HepG2 (cell line): ENCODE data around the gene ZNF234. TPM values are rescaled to one million over a fixed set of nuclear protein-coding genes. Genes with fewer than 3 reads are reported as not detected.
A peak's percentile ranks its signal among the peaks of the same experiment; 100 is the strongest.

Experiments
- ATM ChIP-seq: fragments of 450-650 bp; IDR thresholded peaks from 2 replicates; pipeline ENCODE4 v1.7.1; 2017; ENCODE audit warnings: mild to moderate bottlenecking, borderline replicate concordance
- IKZF4 ChIP-seq: sonication (generic); formaldehyde crosslinking; IDR thresholded peaks from 2 replicates; pipeline ENCODE4 v1.5.1; 2020; ENCODE audit warnings: borderline replicate concordance, mild to moderate bottlenecking, low read depth, missing genetic modification reagents; ENCODE audit errors: not compliant biosample characterization
- JARID2 ChIP-seq: sonication (generic); formaldehyde crosslinking; IDR thresholded peaks from 2 replicates; pipeline ENCODE4 v1.8.1; 2023; ENCODE audit warnings: missing genetic modification reagents, inconsistent platforms; ENCODE audit not compliant: insufficient replicate concordance
- KAT2B ChIP-seq: fragments of 150-350 bp; IDR thresholded peaks from 2 replicates; pipeline ENCODE4 v1.6.1; 2014; ENCODE audit warnings: low read depth, low read length, borderline replicate concordance
- KLF6 ChIP-seq: IDR thresholded peaks from 2 replicates; pipeline ENCODE4 v1.8.0; 2016; ENCODE audit warnings: missing biosample characterization, missing genetic modification reagents
- KMT2A ChIP-seq: sonication (generic); formaldehyde crosslinking; IDR thresholded peaks from 2 replicates; pipeline ENCODE4 v1.4.0; 2020; ENCODE audit warnings: missing genetic modification reagents
- MIXL1 ChIP-seq: IDR thresholded peaks from 2 replicates; pipeline ENCODE4 v1.6.1; 2016
- STAT5B ChIP-seq: sonication (generic); formaldehyde crosslinking; IDR thresholded peaks from 2 replicates; pipeline ENCODE4 v1.4.0; 2020; ENCODE audit warnings: missing genetic modification reagents
- TOPORS ChIP-seq: sonication (generic); formaldehyde crosslinking; IDR thresholded peaks from 2 replicates; pipeline ENCODE4 v1.8.0; 2023; ENCODE audit warnings: mild to moderate bottlenecking, missing genetic modification reagents
- ZBTB38 ChIP-seq: sonication (generic); formaldehyde crosslinking; IDR thresholded peaks from 2 replicates; pipeline ENCODE4 v1.5.1; 2020; ENCODE audit warnings: mild to moderate bottlenecking, missing genetic modification reagents
- ZMAT3 ChIP-seq: sonication (generic); formaldehyde crosslinking; conservative IDR thresholded peaks from 2 replicates; pipeline ENCODE4 v1.7.0; 2021; ENCODE audit warnings: missing genetic modification reagents
- ZNF446 ChIP-seq: sonication (generic); formaldehyde crosslinking; IDR thresholded peaks from 2 replicates; pipeline ENCODE4 v1.5.0; 2020; ENCODE audit warnings: mild to moderate bottlenecking, missing genetic modification reagents
- ZNF572 ChIP-seq: sonication (generic); formaldehyde crosslinking; IDR thresholded peaks from 2 replicates; pipeline ENCODE4 v1.5.1; 2020; ENCODE audit warnings: mild to moderate bottlenecking, missing genetic modification reagents
- ZNF720 ChIP-seq: sonication (generic); formaldehyde crosslinking; IDR thresholded peaks from 2 replicates; pipeline ENCODE4 v1.4.0; 2020; ENCODE audit warnings: missing genetic modification reagents
- ZNF891 ChIP-seq: sonication (generic); formaldehyde crosslinking; IDR thresholded peaks from 2 replicates; pipeline ENCODE4 v1.5.0; 2020; ENCODE audit warnings: mild to moderate bottlenecking, missing genetic modification reagents
- polyA plus RNA-seq, 8 experiments: library from polyadenylated mRNA; depleted of rRNA in 3 of 8; stranded (reverse) in 7 of 8; unstranded in 1 of 8; fragments of >200 nt; fragmentation: Illumina TruSeq in 4 of 8; extraction: Trizol in 4 of 8; gene quantifications; 2 replicates each; pipeline versions ENCODE4 v1.2.1 to v1.2.3, GENCODE V29; 2011 to 2016; ENCODE audit warnings: low read depth in 4 of 8, missing spikeins in 1 of 8, mixed read lengths in 1 of 8; ENCODE audit not compliant: insufficient read depth in 1 of 8
- total RNA-seq, 5 experiments: library from RNA; depleted of rRNA; stranded (reverse); fragments of >200 nt; fragmentation: Illumina TruSeq; extraction: Trizol; gene quantifications; 2 replicates each; pipeline ENCODE4 v1.2.3, GENCODE V29; 2016; ENCODE audit warnings: low read depth in 1 of 5
- TF ChIP-seq, protein P1 (sequence below): sonication (generic); formaldehyde crosslinking; IDR thresholded peaks from 2 replicates; pipeline ENCODE4 v1.4.0; 2020; ENCODE audit warnings: missing genetic modification reagents, mild to moderate bottlenecking, borderline replicate concordance
- TF ChIP-seq, protein P2 (sequence below): sonication (generic); formaldehyde crosslinking; IDR thresholded peaks from 2 replicates; pipeline ENCODE4 v1.4.0; 2020; ENCODE audit warnings: mild to moderate bottlenecking, missing genetic modification reagents
- TF ChIP-seq, protein P3 (sequence below): sonication (generic); formaldehyde crosslinking; IDR thresholded peaks from 2 replicates; pipeline ENCODE4 v1.5.1; 2020; ENCODE audit warnings: missing genetic modification reagents, mild to moderate bottlenecking, borderline replicate concordance
- TF ChIP-seq, protein P4 (sequence below): sonication (generic); formaldehyde crosslinking; IDR thresholded peaks from 2 replicates; pipeline ENCODE4 v1.4.0; 2020; ENCODE audit warnings: missing genetic modification reagents
- TF ChIP-seq, protein P5 (sequence below): sonication (generic); formaldehyde crosslinking; IDR thresholded peaks from 2 replicates; pipeline ENCODE4 v1.8.0; 2022; ENCODE audit warnings: mild to moderate bottlenecking, missing genetic modification reagents; ENCODE audit not compliant: insufficient replicate concordance

Gene ZNF234
- total and polyA plus RNA-seq, 2 of the 13 experiments (the other 11 are each of a cell fraction or from before 2014, with no cell fraction given) = 3.5 to 11.2 TPM

DNA sequence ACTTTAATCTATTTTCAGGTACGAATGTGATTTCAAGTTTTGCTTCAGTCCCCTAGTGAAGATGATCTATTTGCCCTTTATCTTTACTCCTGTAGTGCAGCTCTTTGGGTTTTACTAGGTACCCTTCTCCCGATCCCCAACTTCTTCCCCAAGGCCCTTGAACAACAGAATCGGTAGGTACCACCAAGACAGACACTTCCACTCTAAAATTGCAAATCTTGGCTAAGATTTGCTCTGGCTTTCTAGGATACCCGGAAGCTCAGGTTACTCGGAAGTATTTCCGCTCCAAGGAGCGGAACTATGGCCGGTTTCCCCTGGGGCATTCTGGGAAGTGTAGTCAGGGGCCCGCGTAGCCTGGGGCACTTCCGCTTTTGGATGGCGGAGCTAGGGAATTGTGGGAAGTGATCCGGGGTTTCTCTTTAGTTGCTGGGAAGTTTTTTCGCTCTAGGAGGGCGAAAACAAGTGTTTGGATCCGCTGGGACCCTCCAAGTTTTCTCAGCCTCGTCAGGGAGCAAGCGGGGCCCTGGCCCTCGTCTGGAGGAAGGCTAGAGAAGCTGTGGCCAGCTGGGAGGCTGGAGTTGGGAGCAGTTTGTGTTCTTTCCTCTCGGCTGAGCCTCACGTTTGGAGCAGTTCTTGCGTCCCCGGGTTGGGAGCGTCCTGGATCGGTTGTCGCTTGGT is 65.9 kb downstream of the ZNF234 start (continued):
- TF ChIP-seq, protein P1, sequence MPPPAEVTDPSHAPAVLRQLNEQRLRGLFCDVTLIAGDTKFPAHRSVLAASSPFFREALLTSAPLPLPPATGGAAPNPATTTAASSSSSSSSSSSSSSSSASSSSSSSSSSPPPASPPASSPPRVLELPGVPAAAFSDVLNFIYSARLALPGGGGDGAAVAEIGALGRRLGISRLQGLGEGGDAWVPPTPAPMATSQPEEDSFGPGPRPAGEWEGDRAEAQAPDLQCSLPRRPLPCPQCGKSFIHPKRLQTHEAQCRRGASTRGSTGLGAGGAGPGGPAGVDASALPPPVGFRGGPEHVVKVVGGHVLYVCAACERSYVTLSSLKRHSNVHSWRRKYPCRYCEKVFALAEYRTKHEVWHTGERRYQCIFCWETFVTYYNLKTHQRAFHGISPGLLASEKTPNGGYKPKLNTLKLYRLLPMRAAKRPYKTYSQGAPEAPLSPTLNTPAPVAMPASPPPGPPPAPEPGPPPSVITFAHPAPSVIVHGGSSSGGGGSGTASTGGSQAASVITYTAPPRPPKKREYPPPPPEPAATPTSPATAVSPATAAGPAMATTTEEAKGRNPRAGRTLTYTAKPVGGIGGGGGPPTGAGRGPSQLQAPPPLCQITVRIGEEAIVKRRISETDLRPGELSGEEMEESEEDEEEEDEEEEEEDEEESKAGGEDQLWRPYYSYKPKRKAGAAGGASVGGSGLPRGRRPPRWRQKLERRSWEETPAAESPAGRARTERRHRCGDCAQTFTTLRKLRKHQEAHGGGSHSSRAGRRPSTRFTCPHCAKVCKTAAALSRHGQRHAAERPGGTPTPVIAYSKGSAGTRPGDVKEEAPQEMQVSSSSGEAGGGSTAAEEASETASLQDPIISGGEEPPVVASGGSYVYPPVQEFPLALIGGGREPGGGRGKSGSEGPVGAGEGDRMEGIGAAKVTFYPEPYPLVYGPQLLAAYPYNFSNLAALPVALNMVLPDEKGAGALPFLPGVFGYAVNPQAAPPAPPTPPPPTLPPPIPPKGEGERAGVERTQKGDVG (CRISPR knock-in tag) = no peak; the same call in 1 of the 2 replicates
- no peak for TF ChIP-seq KLF6
- TF ChIP-seq ZNF891 (CRISPR knock-in tag) = 0 out of 2 replicates have a peak, but pooled peaks have one; percentile 22
- TF ChIP-seq ATM = no peak
- no peak for TF ChIP-seq MIXL1 (CRISPR knock-in tag)
- no peak for TF ChIP-seq STAT5B (CRISPR knock-in tag)
- no peak for TF ChIP-seq ZBTB38
- TF ChIP-seq TOPORS (CRISPR knock-in tag) = no peak
- TF ChIP-seq, protein P2, sequence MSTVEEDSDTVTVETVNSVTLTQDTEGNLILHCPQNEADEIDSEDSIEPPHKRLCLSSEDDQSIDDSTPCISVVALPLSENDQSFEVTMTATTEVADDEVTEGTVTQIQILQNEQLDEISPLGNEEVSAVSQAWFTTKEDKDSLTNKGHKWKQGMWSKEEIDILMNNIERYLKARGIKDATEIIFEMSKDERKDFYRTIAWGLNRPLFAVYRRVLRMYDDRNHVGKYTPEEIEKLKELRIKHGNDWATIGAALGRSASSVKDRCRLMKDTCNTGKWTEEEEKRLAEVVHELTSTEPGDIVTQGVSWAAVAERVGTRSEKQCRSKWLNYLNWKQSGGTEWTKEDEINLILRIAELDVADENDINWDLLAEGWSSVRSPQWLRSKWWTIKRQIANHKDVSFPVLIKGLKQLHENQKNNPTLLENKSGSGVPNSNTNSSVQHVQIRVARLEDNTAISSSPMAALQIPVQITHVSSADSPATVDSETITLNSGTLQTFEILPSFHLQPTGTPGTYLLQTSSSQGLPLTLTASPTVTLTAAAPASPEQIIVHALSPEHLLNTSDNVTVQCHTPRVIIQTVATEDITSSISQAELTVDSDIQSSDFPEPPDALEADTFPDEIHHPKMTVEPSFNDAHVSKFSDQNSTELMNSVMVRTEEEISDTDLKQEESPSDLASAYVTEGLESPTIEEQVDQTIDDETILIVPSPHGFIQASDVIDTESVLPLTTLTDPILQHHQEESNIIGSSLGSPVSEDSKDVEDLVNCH = no peak
- no peak for TF ChIP-seq ZMAT3 (CRISPR knock-in tag)
- TF ChIP-seq, protein P3, sequence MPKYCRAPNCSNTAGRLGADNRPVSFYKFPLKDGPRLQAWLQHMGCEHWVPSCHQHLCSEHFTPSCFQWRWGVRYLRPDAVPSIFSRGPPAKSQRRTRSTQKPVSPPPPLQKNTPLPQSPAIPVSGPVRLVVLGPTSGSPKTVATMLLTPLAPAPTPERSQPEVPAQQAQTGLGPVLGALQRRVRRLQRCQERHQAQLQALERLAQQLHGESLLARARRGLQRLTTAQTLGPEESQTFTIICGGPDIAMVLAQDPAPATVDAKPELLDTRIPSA (CRISPR knock-in tag) = no peak
- TF ChIP-seq JARID2 = no peak
- TF ChIP-seq IKZF4 = no peak
- peak; percentile 36; the same call in 1 of the 2 replicates for TF ChIP-seq KMT2A (CRISPR knock-in tag)
- TF ChIP-seq KAT2B = no peak
- TF ChIP-seq, protein P4, sequence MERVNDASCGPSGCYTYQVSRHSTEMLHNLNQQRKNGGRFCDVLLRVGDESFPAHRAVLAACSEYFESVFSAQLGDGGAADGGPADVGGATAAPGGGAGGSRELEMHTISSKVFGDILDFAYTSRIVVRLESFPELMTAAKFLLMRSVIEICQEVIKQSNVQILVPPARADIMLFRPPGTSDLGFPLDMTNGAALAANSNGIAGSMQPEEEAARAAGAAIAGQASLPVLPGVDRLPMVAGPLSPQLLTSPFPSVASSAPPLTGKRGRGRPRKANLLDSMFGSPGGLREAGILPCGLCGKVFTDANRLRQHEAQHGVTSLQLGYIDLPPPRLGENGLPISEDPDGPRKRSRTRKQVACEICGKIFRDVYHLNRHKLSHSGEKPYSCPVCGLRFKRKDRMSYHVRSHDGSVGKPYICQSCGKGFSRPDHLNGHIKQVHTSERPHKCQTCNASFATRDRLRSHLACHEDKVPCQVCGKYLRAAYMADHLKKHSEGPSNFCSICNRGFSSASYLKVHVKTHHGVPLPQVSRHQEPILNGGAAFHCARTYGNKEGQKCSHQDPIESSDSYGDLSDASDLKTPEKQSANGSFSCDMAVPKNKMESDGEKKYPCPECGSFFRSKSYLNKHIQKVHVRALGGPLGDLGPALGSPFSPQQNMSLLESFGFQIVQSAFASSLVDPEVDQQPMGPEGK (CRISPR knock-in tag) = no peak
- no peak for TF ChIP-seq ZNF572 (CRISPR knock-in tag)
- no peak for TF ChIP-seq ZNF446
- TF ChIP-seq, protein P5, sequence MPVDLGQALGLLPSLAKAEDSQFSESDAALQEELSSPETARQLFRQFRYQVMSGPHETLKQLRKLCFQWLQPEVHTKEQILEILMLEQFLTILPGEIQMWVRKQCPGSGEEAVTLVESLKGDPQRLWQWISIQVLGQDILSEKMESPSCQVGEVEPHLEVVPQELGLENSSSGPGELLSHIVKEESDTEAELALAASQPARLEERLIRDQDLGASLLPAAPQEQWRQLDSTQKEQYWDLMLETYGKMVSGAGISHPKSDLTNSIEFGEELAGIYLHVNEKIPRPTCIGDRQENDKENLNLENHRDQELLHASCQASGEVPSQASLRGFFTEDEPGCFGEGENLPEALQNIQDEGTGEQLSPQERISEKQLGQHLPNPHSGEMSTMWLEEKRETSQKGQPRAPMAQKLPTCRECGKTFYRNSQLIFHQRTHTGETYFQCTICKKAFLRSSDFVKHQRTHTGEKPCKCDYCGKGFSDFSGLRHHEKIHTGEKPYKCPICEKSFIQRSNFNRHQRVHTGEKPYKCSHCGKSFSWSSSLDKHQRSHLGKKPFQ (CRISPR knock-in tag) = no peak
- no peak for TF ChIP-seq ZNF720 (CRISPR knock-in tag)
